ENCODE measurements around the gene ZDHHC11B. TPM values are rescaled to one million over a fixed set of nuclear protein-coding genes. Genes with fewer than 3 reads are reported as not detected.

The ZDHHC11B gene
- total RNA-seq = not detected in 2 replicates

GRCh38 chr5:784428-785177 lies at the start of gene ZDHHC11B:
ZDHHC11B (minus strand) TSS chr5:784729; CDS start chr5:766919, 17,810 bp downstream.

GRCh38 chr5:693271-694041 lies 91.1 kb downstream of the ZDHHC11B start, which contains the start of gene TPPP:
TPPP (minus strand) TSS chr5:693352; CDS start chr5:678060, 15,292 bp downstream.

Other genes starting within 250 kb of the ZDHHC11B start
- gene CEP72, start 172.4 kb downstream of the ZDHHC11B start, total RNA-seq = 4.2 and 4.6 TPM in 2 replicates
- gene TPPP, start 91.4 kb downstream of the ZDHHC11B start, total RNA-seq = under 0.01 and 0.15 TPM in 2 replicates
- under 0.01 and 2.4 TPM in 2 replicates for gene ZDHHC11, start 66.3 kb upstream of the ZDHHC11B start, total RNA-seq
- gene BRD9, start 108.1 kb upstream of the ZDHHC11B start, total RNA-seq = 46.8 and 52.3 TPM in 2 replicates
- 42.6 and 53.5 TPM in 2 replicates for gene TRIP13, start 108.2 kb upstream of the ZDHHC11B start, total RNA-seq
- gene NKD2, start 224.1 kb upstream of the ZDHHC11B start, total RNA-seq = not detected in 2 replicates

All from epithelial cell of umbilical artery (primary cell).